Muscle layer of duodenum (tissue), 2 donors: ENCODE measurements around the gene SCN9A.
"Not testable (repeated sequence)": the region's sequence is repeated elsewhere in the genome, so short reads cannot be mapped to it uniquely, and the experiment has no call there.

Source experiments
- H3K27ac ChIP-seq: one replicate; pipeline ENCODE4 v1.7.0; 2013; ENCODE audit warnings: mild to moderate bottlenecking, low read length
- H3K27me3 ChIP-seq: one replicate; pipeline ENCODE4 v1.7.0; 2013; ENCODE audit warnings: low read depth, mild to moderate bottlenecking, control low read depth, low read length
- H3K36me3 ChIP-seq, 2 donors: one replicate each; pipeline ENCODE4 v1.7.0; 2013; ENCODE audit warnings: low read length in 2 of 2, control low read depth in 1 of 2, mild to moderate bottlenecking in 1 of 2; ENCODE audit not compliant: insufficient read depth in 2 of 2, control insufficient read depth in 1 of 2
- H3K4me1 ChIP-seq, 2 donors: one replicate each; pipeline ENCODE4 v1.7.0; 2013; ENCODE audit warnings: low read length in 2 of 2, mild to moderate bottlenecking in 2 of 2, control low read depth in 1 of 2, moderate library complexity in 1 of 2; ENCODE audit not compliant: insufficient read depth in 2 of 2, control insufficient read depth in 1 of 2
- H3K4me3 ChIP-seq, 2 donors: one replicate each; pipeline ENCODE4 v1.7.0; 2013; ENCODE audit warnings: low read length in 2 of 2, low read depth in 1 of 2, mild to moderate bottlenecking in 1 of 2
- H3K9me3 ChIP-seq, 2 donors: one replicate each; pipeline ENCODE4 v1.7.0; 2013; ENCODE audit warnings: low read length in 2 of 2, control low read depth in 1 of 2, mild to moderate bottlenecking in 1 of 2; ENCODE audit not compliant: control insufficient read depth in 1 of 2
- donor health status: healthy.

Gene SCN9A

DNA sequence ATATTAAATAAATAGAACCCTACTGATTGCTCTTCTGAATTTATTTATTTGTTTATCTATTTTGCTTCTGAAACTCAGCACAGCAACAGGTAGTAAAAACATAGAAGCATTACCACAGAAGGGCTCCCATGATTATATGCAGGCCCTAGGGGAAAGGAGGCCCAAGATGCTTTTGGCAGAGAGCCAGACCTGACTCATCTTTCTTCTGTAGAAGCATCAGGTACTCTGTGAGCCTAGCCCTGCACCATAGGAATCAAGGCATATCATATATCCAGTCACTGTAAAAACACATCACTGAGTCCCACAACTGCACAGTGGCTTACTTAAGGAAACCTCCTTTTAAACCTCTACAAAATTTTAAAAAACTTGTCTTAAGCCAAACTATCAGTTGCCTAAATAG lies 1.8 kb downstream of the SCN9A start:
- Histone ChIP-seq H3K27ac (no peak overlapping the region), H3K4me1 (peaks cover 5 to 15% of the 10 kb centered on the region in 2 donors), H3K4me3 (no peak overlapping the region), H3K27me3 (no peaks in the 10 kb centered on the region), H3K9me3 (no peaks in the 10 kb centered on the region), H3K36me3 (no peaks in the 10 kb centered on the region)

DNA sequence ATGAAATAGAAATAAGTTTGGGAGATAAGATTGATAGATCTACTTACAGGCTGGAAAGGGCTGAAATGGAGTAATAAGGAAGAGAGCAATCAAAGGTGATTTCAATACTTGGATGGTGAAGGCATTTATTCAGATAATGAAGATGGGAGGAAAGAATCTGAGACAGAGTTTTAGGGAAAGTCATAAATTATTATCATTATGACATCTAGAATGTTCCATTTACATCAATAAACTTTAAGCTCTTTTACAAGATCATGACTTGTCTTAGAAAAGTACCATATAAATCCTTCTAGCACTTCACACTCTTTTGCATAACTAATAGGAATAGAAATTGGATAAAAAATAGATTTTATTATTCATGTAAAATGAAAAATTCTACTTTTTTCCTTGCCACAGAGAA lies 2.2 kb downstream of the SCN9A start:
- Histone ChIP-seq H3K9me3 (no peaks in the 10 kb centered on the region), H3K36me3 (no peaks in the 10 kb centered on the region), H3K4me3 (no peak overlapping the region), H3K27me3 (no peaks in the 10 kb centered on the region), H3K27ac (no peak overlapping the region), H3K4me1 (peaks cover 5 to 15% of the 10 kb centered on the region in 2 donors)

DNA sequence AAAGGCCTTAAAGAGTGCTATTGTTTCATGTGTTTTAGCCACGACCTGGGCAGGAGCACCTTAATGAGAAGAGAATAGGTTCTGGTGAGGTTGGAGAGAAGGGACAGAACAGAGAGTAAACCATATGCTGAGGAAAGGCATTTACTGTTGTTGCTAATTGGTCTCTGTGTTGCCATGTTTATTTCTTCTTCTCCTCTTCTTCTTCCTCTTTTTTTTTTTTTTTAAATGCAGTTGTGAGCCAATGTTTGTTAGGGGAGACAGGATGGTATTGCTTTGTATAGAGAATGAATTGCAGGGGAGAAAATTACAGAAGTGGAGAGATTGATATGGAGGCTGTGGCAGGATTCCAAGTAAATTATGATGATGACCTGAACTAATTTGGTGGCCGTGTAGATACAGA lies 2.6 kb downstream of the SCN9A start:
- peaks cover 5 to 15% of the 10 kb centered on the region in 2 donors for H3K4me1 ChIP-seq
- H3K9me3 ChIP-seq, result no peaks in the 10 kb centered on the region
- no peaks in the 10 kb centered on the region for H3K27me3 ChIP-seq
- H3K4me3 ChIP-seq, result no peak overlapping the region
- no peak overlapping the region for H3K27ac ChIP-seq
- no peaks in the 10 kb centered on the region for H3K36me3 ChIP-seq

DNA sequence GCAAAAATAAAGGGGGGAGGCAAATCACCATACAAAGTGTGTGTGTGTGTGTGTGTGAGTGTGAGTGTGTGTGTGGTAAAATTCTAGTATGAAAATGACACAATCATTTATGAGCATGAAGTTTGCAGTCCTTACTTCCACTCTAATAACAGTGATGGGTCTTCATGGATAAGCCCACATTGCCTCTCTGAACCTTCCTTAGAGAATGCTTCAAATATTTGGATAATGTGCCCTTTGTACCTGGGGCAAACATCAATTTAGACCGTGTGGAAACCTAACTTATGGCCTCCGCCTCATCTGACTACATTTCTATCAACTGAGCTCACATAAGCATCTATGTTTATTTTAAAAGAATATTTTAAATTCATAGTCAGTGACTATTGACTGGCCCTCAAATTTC lies 3.7 kb downstream of the SCN9A start:
- H3K36me3 ChIP-seq, result no peaks in the 10 kb centered on the region
- H3K27ac ChIP-seq, result no peak overlapping the region
- H3K4me3 ChIP-seq, result no peak overlapping the region
- H3K4me1 ChIP-seq, result peaks cover 5 to 15% of the 10 kb centered on the region in 2 donors
- H3K9me3 ChIP-seq, result no peaks in the 10 kb centered on the region
- no peaks in the 10 kb centered on the region for H3K27me3 ChIP-seq

DNA sequence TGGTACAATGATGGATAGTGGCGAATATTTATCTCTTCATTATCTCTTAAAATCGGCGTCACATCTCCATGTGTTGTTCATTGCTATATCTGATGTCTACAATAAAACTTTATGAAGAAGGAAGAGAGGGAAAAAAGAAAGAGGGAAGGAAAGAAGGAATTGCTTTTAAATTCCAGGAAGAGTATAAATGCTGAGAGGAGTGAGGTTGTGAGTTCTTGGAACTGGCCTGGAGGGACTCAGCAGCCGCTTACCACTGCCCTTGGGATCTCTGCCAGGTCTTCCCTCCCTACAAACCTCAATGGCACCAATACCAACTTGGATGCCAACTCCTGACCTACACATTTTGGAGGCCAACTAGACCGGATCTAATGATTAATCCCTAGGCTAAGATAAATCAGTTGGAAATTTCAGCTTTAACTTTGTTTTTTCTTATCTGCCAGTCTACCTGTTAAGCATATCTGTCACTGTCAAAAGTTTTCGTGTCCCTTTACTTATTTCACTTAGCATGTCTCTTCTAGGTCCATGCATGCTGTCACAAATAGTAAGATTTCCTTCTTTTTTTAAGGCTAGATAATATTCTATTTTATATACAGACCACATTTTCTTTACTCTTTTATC lies 9.8 kb downstream of the SCN9A start:
- Histone ChIP-seq H3K27me3 (no peaks in the 10 kb centered on the region), H3K27ac (no peak overlapping the region), H3K9me3 (no peaks in the 10 kb centered on the region), H3K4me3 (no peak overlapping the region), H3K36me3 (no peaks in the 10 kb centered on the region), H3K4me1 (peaks cover 0 to 4% of the 10 kb centered on the region in 2 donors)

DNA sequence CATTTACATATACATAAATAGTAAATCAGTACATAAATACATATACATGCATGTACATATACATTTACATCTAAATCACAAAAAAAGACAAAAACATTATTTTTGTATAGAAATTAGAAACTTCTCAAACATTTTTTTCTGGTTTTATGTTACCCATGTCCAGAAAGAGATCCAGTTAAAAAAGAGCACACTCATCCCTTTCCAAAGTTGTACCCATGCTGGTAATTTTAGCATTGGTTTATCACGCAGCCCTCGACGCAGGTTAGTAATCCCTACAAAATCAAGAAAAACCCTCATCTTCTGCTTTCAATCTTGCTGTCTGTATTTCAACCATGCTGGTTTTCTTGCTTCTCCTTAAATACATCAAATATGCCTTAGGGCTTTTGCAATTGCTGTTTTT lies 10.5 kb downstream of the SCN9A start:
- Histone ChIP-seq H3K36me3 (no peaks in the 10 kb centered on the region), H3K4me1 (peaks cover 0 to 4% of the 10 kb centered on the region in 2 donors), H3K27me3 (no peaks in the 10 kb centered on the region), H3K9me3 (no peaks in the 10 kb centered on the region), H3K27ac (no peak overlapping the region), H3K4me3 (no peak overlapping the region)

DNA sequence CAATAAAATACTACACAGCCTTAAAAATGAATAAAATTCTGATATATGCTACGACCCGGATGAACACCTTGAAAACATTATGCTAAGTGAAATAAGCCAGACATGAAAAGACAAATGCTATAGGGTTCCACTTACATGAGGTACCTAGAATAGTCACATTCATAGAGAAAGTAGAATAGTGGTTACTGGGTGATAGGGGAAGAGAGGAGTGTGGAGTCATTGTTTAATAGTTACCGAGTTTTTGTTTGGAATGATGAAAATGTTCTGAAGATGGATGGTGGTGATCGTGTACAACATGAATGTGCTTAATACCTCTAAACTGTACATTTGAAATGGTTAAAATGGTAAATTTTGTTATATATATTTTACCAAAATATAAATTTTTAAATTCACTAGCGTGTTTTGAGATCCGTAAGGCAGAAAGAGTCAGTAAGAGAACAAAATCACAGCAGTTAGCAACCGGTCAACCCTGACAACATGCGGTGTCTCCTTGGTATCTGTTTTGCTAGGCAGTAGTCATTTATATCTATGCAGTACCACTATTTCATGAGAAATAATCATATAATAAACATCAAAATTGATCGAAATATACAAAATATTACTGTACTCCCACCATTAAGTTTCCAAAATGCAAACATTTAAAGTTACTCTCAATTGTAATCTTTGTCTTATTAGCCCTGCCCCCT lies 11.1 kb downstream of the SCN9A start:
- H3K4me1 ChIP-seq, result peaks cover 0 to 4% of the 10 kb centered on the region in 2 donors
- no peak overlapping the region for H3K27ac ChIP-seq
- H3K4me3 ChIP-seq, result no peak overlapping the region
- no peaks in the 10 kb centered on the region for H3K27me3 ChIP-seq
- H3K9me3 ChIP-seq, result no peaks in the 10 kb centered on the region
- H3K36me3 ChIP-seq, result no peaks in the 10 kb centered on the region

DNA sequence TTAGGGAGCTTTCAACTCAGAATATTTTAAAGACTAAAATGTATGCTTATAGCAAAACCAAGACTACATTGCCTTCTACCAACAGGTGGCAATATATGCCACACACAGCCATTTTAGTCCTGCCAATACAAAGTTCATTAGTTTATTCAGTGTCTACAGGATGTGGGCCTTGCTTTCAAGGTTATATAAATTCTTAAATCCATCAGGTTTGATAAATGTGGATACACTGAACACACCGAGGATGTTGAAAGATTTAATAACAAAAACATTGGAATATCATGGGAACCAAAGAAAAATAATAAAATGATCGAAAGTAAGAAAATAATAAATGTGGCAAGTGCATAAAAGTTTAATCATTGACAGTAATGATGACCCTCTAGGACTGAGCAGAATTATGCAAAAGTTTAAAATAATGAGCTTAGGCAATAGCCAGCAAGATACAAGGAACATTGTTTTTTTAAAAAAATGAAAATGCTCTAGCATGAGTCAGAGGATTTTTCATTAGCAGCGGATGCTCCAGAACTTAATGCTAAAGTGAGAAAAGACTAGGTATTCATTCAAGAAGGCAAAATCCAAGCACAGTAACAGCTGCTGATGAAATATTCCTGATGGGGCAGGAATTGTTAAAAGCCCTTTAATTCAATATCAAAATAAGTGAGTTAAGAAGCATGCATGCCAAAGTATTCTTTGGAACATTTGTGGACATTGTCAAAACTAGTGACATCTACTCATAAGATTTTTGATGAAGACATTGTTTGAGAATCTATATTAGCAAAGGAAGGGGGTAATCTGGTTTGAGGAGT lies 14.2 kb downstream of the SCN9A start:
- Histone ChIP-seq H3K27me3 (no peaks in the 10 kb centered on the region), H3K4me3 (no peak overlapping the region), H3K27ac (no peak overlapping the region), H3K36me3 (no peaks in the 10 kb centered on the region), H3K9me3 (no peaks in the 10 kb centered on the region), H3K4me1 (peaks cover 0 to 4% of the 10 kb centered on the region in 2 donors)

DNA sequence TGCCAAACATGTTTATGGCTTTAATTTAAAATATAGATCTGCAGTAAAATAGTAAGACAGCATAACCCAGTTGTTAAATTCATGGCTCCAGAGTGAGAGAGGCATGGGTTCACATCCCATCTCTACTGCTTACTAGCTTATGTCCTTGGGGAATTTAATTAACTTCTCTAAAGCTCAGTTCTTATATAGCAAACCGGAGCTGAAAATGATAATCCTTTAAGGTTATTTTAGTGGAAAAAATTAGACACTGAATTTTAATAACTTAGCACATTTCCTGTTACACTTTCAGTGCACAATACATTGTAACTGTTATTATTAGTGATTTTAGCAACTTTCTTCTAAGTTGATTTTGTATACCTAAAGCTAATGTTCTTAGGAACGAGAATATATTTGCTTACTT lies 14.8 kb downstream of the SCN9A start:
- H3K9me3 ChIP-seq, result no peaks in the 10 kb centered on the region
- no peaks in the 10 kb centered on the region for H3K27me3 ChIP-seq

DNA sequence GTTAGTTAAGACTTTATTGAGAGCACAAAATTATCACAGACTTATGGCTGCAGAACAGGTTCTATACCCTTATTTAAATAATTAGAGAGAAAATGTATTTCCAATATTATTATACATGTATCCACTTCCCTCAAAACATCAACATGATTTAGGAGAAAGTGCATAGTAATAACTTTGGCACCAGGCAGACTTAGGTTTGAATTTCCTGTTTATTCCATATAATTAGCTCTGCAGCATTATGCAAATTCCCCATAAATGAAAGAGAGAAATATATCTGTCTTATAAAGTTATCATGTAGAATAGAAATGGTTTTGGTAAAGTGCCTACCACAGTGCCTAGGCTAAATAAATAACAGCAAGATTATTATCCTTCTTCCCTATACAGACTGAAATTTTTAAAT lies 15.3 kb downstream of the SCN9A start:
- Histone ChIP-seq H3K27me3 (no peaks in the 10 kb centered on the region), H3K9me3 (no peaks in the 10 kb centered on the region), H3K36me3 (no peaks in the 10 kb centered on the region), H3K4me3 (no peak overlapping the region), H3K4me1 (peaks cover 0 to 4% of the 10 kb centered on the region in 2 donors), H3K27ac (no peak overlapping the region)

More for the DNA sequence above, 14.8 kb downstream of the SCN9A start:
- Histone ChIP-seq H3K36me3 (no peaks in the 10 kb centered on the region), H3K4me1 (peaks cover 0 to 4% of the 10 kb centered on the region in 2 donors), H3K27ac (no peak overlapping the region), H3K4me3 (no peak overlapping the region)

DNA sequence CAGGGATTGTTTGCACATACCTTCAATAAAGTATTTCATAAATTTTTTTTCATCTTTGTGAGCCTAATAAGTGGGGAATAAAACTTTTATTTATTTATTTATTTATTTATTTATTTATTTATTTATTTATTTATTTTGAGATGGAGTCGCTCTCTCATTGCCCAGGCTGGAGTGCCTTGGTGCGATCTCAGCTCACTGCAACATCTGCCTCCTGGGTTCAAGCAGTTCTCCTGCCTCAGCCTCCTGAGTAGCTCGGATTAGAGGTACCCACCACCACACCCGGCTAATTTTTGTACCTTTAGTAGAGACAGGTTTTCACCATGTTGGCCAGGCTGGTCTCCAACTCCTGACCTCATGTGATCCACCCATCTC lies 17.8 kb downstream of the SCN9A start:
- H3K4me3 ChIP-seq, H3K27me3 ChIP-seq, H3K4me1 ChIP-seq, H3K27ac ChIP-seq, H3K9me3 ChIP-seq, H3K36me3 ChIP-seq: not testable (repeated sequence)
